WI38 (cell line): ENCODE data around the gene PLEKHA6.

Source experiments
- H3K4me3 ChIP-seq: 2 replicates; pipeline ENCODE4 v1.5.1; 2011; ENCODE audit warnings: low read depth, mild to moderate bottlenecking, control low read depth, low read length
- TF ChIP-seq, protein P1 (sequence below): IDR thresholded peaks from 2 replicates; pipeline ENCODE4 v1.5.1; 2012; ENCODE audit warnings: low read depth, mild to moderate bottlenecking, control low read depth, low read length

The PLEKHA6 gene

DNA sequence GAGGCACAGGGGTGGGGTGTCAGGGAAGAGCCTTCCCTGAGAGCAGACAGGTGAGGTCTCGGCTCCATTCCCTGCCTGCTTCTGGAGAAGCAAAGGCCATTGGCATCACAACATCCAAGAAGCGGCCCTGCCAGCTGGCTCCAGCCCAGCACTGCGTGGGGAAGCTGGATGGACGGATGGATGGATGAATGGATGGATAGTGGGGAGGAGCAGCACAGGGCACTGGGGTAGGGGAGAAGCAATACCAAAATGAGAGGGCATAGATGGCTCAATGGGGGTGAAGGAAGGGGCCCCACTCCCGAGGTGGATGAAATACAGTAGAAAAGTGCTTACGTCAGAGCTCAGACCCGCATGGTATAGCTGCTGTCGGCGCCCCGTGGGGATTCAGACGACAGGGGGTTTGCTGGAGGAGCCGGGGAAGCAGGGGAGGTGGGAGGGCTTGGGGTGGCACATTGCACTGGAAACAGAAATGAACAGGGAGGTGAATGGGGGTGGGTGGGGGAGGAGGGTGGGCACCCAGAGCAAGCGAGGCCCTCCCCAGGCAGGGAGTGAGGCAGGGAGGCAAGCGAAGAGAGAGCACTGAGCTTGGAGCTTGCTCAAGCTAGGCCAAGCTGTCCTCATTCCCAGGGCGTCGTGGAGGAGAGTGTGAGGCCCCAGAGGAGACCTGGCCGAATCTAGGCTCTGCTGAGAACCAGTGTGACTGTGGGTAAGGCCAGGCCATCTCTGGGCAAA is 136.4 kb downstream of the PLEKHA6 start:
- TF ChIP-seq, protein P1, sequence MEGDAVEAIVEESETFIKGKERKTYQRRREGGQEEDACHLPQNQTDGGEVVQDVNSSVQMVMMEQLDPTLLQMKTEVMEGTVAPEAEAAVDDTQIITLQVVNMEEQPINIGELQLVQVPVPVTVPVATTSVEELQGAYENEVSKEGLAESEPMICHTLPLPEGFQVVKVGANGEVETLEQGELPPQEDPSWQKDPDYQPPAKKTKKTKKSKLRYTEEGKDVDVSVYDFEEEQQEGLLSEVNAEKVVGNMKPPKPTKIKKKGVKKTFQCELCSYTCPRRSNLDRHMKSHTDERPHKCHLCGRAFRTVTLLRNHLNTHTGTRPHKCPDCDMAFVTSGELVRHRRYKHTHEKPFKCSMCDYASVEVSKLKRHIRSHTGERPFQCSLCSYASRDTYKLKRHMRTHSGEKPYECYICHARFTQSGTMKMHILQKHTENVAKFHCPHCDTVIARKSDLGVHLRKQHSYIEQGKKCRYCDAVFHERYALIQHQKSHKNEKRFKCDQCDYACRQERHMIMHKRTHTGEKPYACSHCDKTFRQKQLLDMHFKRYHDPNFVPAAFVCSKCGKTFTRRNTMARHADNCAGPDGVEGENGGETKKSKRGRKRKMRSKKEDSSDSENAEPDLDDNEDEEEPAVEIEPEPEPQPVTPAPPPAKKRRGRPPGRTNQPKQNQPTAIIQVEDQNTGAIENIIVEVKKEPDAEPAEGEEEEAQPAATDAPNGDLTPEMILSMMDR, result no peak
- H3K4me3 ChIP-seq, result no peak overlapping the region

DNA sequence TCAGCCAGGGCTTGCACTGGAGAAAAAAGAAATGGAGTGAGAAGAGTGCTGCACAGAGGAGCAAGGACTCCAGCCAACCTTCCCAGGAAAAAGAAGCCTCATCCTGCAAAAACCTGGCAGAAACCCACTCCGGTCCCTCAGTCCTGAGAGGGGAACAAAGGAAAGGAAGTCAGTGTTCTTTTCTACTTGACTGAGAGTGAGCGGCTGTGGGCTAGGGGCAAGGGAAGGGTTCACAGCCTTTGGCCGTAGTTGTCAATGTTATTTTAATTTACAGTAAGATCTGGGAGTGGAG is 137.0 kb downstream of the PLEKHA6 start:
- no peak overlapping the region for H3K4me3 ChIP-seq
- TF ChIP-seq, protein P1, result no peak

GRCh38 chr1:204222006-204222763 is 137.5 kb downstream of the PLEKHA6 start:
- TF ChIP-seq, protein P1, result no peak
- no peak overlapping the region for H3K4me3 ChIP-seq

- TF ChIP-seq, protein P1, result no peak
- H3K4me3 ChIP-seq, result no peak overlapping the region
Observed at GRCh38 chr1:204221271-204221670, 138.5 kb downstream of the PLEKHA6 start.

DNA sequence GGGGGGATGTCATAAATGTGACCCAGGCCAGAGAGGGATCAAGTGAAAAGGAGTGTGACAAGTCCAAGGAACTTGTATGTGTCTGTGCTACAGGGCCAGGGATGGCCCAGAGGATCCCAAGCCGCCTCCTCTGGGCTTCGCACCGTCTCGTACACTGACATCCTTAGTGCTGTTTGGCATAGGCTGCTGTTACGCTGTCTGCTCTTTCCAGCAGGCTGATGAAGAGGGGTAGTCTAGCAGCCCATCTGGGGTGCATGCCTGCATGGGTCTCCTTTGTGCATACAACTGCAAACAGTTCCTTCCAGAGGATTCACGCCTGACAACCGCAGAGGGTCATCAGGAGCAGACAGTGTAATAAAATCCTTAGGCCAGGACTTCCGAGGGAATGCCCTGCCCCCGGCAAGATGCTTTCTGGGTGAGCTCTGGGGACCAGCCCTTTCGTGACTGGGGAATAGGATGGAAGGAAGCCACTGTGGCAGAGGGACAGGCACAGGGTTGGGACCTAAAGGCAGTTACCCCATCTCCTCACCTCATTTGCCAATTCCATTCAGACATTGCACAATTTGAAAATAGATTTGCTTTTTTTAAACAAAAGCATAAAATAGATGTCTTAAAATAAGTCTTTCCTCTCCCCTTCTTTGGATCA is 139.6 kb downstream of the PLEKHA6 start:
- no peak overlapping the region for H3K4me3 ChIP-seq
- TF ChIP-seq, protein P1, result no peak

DNA sequence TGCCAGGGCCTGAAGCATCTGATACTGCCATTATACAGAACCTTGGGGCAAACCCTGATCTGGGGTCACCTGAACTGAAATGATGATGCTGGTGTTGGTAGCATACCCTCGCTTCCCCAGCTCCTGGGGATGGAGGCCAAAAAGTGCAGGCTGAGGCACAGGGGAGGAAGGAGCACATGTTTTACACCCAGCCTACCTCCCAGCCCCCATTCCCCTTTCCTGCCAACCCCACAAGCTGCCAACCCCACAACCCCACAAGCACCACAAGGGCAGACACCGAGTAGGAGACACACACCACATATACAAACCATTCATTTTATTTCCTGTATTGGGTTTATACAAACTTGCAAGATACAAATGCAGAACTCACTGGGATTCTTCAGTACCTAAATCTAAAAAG is 141.2 kb downstream of the PLEKHA6 start:
- TF ChIP-seq, protein P1, result no peak
- H3K4me3 ChIP-seq, result no peak overlapping the region

DNA sequence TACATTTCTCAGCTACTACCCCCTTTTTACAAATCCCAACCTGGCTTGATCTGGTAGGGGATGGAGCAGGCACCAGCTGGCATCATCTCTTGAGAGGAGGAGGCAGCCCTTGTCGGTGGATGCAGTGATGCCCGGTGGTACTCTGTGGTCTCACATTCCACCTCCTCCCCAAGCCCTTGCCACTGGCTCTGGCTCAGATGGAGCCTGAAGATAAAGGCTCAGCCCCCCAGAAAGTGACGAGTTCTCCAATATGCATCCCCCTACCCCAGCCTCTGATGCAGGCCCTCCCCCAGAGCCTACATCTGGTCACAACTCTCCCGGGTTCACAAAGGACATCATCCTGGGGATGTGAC is 142.1 kb downstream of the PLEKHA6 start:
- H3K4me3 ChIP-seq, result no peak overlapping the region
- TF ChIP-seq, protein P1, result no peak
